Epidermal melanocyte (primary cell): ENCODE data around the gene POLR2B.

Source experiments
- DNase-seq: peaks from one replicate; pipeline ENCODE4 v3.0.0; 2011; ENCODE audit warnings: low spot score; ENCODE audit not compliant: insufficient read length

Gene POLR2B

GRCh38 chr4:57078685-57079521, 100.2 kb downstream of the POLR2B start:
- no peak for DNase-seq
